HT1080 (cell line): Measurements from ENCODE around the gene CAND1. TPM values are rescaled to one million over a fixed set of nuclear protein-coding genes. Genes with fewer than 3 reads are reported as not detected.

ENCODE experiments used
- DNase-seq: peaks from one replicate; pipeline ENCODE4 v3.0.0-alpha.2; 2015; ENCODE audit warnings: low read depth
- polyA plus RNA-seq, 2 experiments: library from polyadenylated mRNA; depleted of rRNA; stranded (reverse); fragments of >200 nt; gene quantifications; 2 replicates each; pipeline ENCODE4 v1.2.3, GENCODE V29; 2015
- total RNA-seq: library from RNA; depleted of rRNA; stranded (reverse); fragments of >200 nt; shearing (Covaris generic); gene quantifications from 2 replicates; pipeline ENCODE4 v1.2.3, GENCODE V29; 2014; rRNA removed

CAND1 gene
- total RNA-seq = 100 and 123 TPM in 2 replicates
- polyA plus RNA-seq (2015; cell fraction: cytosol; rRNA removed) = 43.2 and 50.2 TPM in 2 replicates
- 161 and 167 TPM in 2 replicates for polyA plus RNA-seq (2015; cell fraction: nucleus; rRNA removed)

DNA sequence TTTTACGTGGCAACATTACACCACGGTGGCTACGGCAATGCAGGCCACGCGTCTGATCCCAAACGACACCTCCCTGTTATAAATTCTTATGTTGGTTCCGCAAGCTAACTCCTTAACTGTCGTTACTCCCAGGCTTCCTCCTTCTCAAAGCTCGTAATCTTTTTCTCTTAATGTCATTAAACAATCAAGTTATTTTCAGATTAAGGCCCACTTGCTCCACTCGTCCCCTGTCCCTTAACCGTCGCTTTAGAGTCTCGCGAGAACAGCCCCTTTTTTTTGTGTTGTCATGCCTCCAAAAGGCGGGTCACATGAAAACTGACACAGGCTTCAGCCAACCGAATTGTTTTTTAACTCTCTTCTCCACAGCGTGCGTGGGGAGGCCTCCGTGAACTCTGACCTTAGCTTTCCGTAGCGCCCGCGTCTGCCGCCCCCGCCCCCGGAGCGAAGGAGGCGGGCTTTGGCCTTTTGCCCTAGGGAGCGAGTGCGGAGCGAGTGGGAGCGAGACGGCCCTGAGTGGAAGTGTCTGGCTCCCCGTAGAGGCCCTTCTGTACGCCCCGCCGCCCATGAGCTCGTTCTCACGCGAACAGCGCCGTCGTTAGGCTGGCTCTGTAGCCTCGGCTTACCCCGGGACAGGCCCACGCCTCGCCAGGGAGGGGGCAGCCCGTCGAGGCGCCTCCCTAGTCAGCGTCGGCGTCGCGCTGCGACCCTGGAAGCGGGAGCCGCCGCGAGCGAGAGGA lies at the start of gene CAND1:
Gene CAND1, plus strand, starts transcription at position 463 of the 737 bp plus-strand sequence. CDS start 360 bp downstream, outside the sequence.
- peak; percentile 96 for DNase-seq

DNA sequence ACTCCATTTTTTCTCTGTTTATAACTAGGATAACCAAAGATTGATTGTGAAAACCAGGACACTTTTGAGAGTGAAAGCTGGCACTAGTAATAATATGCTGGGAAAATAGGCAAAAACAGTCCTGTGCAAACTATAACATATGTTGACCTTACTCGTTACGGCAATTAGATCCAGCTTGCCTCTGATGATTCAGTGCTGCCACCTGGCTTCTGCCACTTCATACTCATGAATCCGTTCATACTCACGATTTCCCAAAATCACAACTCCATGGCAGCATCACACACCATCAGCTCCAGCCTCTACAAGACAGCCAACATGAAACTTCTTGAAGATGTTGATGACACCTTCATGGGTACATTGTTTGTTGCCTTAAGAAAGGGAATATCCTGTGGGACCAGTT lies 49.1 kb upstream of the CAND1 start:
- DNase-seq = peak; percentile 6

DNA sequence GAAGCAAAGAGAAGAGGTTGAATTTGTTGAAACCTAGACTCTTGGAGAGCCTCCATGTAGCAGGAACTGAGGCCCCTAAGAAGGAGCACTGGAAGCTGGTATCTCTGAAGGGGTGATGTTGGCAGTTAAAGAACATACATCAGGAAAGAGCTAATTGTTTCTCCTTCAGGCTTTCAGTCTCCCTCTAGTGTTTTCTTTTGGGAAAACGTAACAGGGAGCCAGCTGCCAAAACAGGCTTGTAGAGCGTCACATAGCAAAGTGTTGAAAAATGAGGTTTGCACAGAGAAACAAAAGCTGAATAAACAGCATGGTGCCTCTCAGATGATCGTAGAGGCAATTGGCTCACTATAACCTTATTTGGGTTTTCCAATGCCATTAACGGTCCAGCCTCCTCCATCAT lies 46.9 kb upstream of the CAND1 start:
- no peak for DNase-seq

DNA sequence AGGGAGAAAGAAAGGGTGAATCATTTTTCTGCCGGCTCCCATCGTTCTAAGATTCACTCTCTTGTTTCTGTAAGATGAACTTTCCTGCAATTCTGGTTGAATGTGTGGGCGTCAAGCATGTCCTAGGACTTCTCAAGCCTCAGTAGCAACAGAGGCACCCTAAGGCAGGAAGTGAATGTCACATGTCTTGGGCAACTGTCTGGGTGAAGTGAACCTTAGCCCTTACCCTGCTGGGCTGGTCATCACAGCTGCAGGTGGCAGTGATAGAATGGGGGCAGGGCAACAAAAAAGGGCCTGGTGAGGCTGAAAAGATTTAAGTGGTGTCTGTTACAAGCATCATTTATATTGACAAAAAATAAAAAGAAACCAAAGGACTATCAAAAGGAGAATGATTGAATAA lies 45.9 kb upstream of the CAND1 start:
- DNase-seq = no peak

DNA sequence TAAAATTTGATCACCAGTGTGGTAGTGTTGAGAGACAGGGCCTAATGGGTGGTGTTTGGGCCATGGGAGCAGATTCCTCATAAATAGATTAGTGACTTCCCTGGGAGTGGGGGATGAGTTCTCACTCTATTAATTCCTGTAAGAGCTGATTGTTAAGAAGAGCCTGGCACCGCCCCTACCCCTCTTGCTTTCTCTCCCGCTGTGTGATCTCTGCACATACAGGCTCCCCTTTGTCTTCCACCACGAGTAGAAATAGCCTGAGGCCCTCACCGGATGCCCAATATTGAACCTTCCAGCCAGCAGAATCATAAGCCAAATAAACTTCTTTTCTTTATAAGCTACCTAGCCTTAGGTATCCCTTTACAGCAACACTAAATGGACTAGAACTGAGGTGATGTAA lies 31.9 kb upstream of the CAND1 start:
- peak; percentile 51 for DNase-seq

DNA sequence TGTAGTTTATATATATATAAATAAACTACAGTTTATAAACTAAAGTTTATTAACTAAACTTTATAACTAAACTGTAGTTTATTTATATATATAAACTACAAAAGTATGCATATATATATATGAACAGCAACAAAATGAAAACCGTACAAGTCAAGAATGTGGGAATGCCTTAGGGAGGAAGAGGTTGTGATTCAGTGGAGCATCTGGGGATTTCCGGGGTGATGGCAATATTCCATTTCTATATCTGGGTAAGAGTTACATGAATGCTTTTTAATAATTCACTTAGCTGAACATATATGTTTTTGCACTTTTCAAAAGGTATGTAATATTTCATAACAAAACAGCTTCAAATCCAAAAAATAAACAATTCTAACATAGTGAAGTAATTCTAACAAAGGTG lies 30.1 kb upstream of the CAND1 start:
- no peak for DNase-seq

DNA sequence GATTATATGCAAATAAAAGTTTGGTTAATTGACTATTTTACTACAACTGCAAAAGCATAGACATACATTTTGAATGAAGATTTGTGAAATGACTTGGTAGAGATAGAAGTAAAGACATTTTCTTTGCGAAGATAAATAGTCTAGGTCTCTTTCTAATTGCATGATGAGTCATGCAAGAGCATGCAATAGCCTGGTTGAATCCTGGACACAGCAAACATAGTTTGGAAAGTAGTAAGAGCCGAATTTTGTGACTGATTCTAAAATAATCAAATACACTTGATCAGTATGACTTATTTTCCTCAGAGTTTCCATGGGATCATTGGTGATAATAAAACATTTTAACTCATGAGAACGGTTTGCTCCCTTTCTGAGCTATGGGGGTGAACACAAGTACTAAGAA lies 27.7 kb upstream of the CAND1 start:
- no peak for DNase-seq

DNA sequence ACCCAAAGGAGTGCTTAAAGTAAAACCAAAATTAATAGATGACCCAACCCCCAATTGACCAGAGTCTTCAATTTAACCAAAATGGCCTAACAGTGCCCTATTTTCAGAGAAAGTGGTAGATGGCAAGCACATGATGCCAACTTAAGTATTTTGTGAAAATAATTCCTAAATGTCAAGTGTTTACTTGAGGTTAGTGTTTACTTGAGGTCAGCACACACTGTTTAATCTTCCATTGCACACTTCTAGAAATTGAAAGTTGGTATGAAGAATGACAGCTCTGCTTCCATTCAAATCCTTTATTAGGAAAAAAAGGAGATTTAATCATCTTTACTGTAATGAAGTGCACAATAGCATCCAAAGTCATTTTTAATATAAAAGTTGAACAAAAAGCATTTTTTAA lies 25.9 kb upstream of the CAND1 start:
- no peak for DNase-seq

DNA sequence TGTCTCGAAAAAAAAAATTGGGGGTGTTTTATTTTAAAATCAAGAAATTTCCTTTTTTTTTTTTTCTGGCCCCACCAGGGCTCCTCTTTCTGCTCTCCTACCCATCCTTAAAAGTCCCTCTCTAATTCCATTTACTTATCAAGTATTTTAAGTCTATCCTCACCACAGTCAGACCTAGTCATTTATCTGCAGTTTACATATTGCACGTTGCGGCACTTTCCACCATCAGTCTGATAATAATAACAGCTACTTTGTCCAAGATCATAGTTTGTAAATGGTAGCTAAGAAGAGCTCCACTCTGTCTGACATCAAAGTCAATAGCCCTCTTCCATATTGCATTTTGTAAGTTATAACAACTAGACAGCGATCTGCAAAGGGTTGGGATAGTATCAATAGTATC lies 23.6 kb upstream of the CAND1 start:
- no peak for DNase-seq

DNA sequence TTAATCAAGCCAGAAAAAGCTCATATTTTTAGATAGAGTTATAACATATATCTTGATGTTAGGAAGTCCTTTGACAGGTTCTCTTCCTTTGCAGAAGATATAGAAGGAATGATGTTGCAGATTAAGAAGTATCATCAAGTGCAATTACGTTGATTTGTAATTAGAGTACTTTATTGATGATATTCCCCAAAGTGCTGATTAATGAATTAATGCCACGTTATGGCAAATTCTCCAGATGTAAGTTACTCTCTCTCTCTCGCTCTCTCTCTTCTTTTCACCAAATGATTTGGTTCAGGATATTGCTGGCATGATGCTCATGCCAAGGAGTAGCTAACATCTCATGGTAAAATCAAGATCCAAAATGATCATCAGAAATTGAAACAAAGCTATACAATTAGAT lies 18.1 kb upstream of the CAND1 start:
- no peak for DNase-seq

DNA sequence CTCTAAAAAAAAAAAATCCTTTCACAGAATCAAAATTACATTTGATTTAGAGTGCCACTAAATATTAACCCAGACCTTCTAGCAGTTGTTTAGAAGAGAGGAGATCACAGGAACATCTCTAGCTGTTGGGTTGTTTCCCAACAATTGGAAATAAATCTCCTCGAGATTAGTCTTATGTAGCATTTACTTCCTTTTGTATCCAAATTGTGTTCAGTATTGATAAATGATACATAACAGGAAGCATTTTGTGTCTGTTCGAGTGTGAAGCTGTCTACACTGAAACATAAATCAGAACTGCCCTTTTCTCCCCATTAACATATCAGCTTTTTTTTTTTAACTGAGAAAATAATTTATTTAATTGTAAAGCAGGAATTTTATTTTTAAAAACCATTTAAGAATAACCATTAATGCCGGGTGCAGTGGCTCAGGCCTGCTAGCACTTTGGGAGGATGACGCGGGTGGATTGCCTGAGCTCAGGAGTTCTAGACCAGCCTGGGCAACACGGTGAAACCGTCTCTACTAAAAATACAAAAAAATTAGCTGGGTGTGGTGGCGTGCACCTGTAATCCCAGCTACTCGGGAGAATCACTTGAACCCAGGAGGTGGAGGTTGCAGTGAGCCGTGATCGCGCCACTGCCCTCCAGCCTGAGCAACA lies 14.7 kb upstream of the CAND1 start:
- no peak for DNase-seq

DNA sequence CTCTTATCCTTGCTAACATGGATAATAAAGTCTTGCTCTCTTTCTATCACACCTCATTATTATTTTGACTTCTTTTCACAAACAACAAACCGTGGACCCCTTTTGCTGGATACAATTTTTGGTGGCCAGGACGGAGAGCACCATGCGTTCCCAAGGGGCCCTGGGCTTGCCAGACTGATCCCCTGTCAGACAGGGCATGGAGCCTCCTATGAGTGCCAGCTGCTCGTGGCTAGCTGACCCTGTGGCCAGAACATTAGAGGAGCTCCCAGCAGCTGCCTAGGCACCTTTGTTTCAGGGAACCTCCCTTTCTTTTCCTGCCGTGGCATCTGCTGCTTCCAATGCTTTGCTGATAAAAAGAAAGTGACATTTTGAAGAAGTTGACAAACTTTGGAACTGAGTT lies 12.5 kb upstream of the CAND1 start:
- DNase-seq = no peak

DNA sequence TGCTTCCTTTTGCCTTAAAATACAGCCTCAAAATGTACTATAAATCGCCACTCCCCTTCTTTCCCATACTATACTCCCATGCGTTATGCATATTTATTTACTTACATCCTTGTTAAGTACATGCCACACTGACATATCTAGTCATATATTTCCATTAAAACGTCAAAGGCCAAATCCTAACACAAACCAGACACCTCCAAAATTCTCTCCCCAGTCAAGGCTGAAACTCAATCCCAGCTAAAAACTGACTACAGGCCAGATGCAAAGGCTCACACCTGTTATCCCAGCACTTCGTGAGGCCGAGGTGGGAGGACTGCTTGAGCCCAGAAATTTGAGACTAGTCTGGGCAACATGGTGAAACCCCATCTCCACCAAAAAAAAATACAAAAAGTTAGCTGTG lies 5.7 kb upstream of the CAND1 start:
- no peak for DNase-seq

DNA sequence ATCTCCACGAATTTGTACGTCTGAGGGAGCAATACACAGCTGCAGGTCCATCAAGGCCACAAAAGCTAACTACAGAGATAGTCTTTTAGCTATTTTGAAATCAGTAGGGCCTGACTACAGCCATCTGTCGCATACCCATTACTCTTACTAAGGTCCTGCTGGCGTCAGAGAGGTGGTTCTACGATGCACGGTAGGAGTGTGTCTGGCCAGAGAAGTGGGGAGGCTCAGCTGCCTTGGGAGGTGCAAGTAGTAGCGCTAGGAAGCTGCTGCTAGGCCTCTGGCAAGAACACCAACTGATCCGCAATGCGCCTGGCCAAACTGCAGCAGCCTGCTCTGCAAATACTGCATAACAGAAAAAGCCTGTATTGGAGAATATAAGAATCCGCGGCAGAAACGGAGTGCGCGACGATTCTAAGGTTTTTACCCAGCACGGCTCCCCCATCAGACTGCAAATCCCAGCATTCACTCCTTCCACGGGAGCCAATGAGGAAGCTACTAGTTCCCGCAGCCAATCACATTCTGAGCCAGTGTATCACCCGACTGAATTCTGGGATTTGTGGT lies 743 bp upstream of the CAND1 start:
- DNase-seq = peak; percentile 96

DNA sequence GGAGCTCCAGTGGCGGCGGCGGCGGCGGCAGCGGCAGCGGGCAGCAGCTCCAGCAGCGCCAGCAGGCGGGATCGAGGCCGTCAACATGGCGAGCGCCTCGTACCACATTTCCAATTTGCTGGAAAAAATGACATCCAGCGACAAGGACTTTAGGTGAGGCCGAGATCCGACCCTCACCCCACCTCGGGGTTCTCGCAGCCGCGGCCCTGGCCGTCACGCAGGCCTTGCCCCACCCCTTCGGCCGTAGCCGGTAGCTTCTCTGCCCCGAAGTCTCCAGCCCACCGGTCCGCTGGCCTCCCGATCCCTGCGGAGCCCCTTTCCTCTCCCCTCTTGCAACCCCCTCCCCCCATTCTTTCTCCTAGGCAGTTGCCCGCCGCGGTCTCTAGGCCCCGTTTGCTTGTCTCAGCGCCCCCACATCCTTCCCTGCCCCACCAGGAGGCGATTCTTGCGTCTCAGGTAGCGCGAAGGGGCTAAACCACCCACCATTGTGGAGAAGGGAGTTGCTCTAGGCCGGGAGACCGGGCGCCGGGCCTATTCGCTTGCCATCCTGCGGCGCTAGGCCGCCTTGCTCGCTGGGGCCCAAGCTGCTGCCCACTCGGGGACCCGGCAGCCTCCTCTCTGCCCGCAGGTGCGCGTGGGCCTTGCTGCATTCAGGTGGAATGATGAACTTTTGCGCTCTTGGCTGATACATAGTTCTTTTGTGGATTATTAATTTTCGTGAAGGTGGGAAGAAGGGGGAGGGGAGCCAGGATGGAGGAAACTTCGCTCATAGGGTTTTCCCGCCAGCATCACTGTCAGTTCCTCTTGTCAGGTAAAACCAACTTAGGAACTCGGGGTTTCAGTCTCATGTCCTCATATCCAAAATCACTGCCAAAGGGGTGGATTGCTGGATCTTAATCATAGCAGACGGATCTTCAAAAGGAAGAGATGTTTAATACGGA lies 745 bp downstream of the CAND1 start:
- peak; percentile 25 for DNase-seq

DNA sequence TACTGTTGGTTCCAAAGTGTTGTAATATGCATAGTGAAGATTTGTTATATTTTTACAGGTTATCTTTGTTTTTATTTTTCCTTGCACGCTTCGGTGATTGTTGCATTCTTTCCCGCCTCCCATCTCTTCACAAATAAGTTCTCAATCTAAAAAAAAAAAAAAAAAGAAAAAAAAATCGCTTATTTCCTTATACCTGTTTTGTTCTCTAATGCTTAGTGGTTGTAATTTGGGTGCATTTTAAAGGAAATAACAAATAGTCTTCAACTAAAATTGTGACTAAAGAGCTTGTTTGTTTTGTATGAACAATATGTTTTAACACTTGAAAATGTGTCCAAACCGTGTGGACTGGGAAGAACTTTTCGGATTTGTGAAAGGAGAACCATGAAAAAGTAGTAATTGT lies 1.5 kb downstream of the CAND1 start:
- DNase-seq = no peak

DNA sequence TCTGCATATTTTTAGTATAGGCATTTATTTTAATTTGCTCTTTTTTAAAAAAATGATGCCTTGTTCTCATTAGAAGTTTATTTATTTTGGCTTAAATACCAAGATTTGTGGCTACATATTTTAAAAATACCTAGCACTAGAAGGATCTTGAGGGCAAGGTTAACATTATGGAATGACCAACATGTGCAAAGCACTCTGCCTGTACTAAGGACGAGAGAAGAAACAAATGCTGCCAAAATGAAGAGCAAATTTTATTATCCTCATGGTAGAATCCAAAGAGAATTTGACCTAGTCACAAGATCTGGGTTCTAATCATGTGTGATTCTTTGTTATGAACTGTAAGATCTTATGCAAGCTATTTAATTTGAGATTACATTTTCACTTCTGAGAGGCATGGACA lies 2.8 kb downstream of the CAND1 start:
- no peak for DNase-seq

DNA sequence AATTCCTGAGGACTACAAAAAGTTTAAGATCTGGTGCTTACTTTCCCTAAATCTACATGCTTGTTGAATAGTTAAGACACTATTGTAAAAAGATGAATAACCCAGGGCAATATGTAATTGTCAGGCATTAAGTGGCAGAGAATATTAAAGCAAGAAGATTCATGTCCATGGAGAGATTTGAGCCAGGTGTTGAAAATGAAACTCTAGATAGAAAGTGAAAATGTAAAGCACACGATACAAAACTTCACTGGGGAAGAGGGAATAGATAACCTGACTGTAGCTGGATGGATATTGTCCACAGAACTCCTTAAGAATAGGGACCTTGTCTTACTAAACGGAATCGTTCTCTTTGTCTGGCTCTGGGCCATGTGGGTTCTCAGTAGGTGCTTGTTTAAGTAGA lies 5.0 kb downstream of the CAND1 start:
- DNase-seq = no peak

DNA sequence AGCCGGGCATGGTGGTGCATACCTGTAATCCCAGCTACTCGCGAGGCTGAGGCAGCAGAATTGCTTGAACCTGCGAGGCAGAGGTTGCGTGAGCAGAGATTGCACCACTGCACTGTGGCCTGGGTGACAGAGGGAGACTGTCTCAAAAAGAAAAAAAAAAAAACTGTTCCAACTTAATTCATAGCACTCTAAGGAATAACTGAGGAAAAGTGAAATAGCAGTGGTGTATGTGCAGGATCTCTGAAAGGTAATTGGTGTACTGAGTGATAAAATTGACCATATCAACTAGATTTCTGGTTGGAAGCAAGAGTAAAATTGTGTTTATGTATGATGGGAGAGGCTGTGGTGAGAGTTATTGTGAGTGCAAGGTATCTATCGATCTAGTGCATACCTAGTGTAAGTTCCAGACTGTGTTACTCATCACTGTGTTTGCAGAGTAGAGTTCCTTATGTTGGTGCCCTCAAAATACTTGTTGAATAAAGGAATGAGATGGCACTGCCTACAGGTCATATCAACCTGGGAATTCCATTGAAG lies 6.3 kb downstream of the CAND1 start:
- no peak for DNase-seq

DNA sequence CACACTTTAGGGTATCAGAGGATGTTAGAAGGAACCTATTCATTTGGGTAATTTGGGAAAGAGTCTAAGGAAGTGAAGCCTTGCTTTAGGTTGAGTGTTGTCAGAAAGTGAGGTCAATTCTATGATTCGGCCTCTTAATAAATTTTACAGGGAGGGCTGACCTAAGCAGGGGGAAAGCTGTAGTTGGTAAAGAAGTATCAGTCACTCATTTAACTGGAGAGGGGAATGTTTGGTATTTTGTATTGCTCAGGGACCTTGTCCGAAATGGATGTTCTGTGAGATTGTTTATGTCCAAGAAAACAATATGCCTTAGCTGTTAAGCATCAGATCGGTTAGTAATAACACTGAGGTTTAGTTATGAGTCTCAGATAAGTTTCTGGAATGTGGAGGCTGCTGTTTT lies 7.3 kb downstream of the CAND1 start:
- DNase-seq = no peak

DNA sequence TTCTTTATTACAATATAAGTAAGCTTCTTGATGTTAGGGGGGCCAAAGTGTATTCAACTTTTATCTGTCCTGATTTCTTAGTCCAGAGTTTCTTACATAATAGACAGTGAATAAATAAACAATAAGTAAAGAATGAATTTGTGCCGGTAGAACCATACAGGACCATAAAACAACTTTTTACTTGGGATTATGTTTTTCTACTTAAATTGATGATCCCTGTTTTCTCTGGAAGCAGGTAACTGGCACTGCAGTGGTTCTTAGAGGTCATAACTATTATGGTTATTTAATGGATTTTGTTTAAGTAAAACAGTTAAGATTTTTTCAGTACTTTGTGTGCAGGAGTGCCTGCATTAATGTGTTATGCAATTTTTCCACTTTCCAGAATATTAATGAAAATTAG lies 10.5 kb downstream of the CAND1 start:
- no peak for DNase-seq
